GM21381 (cell line): ENCODE measurements around the gene XPNPEP2.

Experiments used
- ATAC-seq: cut with Tn5 transposase; IDR thresholded peaks from one replicate; pipeline ENCODE4 v1.9.1; 2021; ENCODE audit warnings: mild to moderate bottlenecking, moderate library complexity; ENCODE audit not compliant: unreplicated experiment

Gene XPNPEP2

DNA sequence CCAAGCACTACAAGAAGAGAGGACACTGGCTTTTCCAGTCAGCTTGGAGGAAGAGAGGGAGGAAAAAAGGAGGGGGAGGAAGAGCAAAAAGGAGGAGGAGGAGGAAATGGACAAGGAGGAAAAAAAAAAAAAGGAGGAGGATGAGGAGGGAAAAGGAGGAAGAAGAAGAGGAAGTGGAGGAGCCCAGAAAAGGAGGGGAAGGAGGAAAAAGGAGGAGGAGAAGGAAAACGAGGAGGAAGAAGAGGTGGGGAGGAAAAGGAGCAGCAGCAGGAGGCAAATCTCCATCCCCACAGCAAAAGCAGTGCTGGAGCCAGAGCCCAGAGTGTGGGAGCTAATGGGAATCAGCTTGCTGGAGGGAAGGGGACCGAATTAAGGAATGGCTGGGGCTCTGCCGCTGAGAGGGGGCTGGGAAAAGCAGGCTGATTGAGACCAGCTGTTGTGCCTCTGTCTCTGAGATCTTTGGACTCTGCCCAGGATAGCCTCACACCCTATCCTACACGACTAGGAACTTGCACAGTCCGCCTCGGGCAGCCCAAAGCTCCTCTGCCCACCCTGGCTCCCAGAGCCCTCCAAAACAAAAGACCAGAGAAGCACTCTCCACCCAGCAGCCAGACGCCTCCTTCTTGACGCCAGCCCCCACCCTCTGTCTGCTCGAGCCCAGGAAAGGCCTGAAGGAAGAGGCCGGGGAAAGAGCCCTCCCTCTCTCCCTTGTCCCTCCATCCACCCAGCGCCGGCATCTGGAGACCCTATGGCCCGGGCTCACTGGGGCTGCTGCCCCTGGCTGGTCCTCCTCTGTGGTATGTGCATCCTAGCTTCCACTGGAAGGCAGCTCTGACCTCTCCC, at the start of gene XPNPEP2:
TSS of gene XPNPEP2 (plus strand) at position 514 of the 843 bp plus-strand sequence. CDS start at position 749, 235 bp downstream.
- ATAC-seq: no peak

DNA sequence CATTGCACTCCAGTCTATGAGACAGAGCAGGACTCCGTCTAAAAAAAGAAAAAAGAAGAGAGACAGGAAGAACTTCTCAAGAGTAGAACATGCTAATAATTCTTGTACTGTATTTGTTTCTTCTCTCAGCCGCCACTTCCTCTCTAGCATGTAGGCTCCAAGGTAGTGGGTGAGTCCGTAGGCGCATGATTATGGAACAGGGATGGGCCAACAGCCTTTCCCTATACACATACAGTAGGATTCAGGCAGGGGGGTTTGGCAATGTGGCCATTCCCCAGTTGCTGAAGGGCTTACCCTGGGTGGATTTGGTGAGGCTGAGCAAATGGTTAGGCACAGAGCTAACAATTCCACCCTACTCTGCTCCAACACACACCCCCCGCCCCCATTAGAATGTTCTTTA, 49.0 kb upstream of the XPNPEP2 start:
- no peak for ATAC-seq

DNA sequence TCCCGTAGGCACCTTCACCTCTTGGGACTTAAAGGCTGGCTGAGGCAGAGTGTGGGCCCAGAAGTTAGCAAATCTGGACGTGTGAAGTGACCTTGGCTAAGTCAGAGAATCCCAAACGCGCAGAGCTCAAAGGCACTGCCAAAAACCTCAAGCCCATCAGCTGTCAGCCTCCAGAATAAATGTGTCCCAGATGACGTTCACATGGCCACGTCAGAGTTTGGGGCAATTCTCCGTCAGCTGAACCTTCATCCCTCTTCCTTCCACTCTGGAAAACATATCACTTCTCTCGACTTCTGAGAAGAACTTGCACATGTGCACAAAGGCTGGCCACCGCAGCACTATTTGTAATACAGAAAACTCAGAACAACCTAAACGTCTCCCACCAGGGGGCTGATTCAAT, 48.3 kb upstream of the XPNPEP2 start:
- no peak for ATAC-seq

DNA sequence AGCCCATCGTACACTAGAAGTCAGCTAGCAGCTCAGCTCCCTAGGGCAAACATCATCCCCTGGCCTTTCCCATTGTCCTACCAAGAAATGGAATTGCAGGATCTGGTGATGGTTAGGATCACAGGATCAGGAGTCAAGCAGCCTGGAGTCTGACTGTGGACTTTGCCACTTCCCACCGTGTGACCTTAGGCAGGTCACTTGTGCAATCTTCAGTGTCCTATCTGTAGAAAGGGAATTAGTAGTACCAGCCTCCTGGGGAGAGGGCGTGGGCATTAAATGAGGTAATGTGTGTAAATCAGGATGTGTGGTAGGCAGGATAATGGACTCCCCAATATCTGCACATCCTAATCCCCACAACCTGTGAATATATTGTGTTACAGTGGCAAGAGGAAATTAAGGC, 45.4 kb upstream of the XPNPEP2 start:
- no peak for ATAC-seq

- no peak for ATAC-seq
These were observed 44.0 kb upstream of the XPNPEP2 start for GRCh38 chrX:129694805-129695204.

DNA sequence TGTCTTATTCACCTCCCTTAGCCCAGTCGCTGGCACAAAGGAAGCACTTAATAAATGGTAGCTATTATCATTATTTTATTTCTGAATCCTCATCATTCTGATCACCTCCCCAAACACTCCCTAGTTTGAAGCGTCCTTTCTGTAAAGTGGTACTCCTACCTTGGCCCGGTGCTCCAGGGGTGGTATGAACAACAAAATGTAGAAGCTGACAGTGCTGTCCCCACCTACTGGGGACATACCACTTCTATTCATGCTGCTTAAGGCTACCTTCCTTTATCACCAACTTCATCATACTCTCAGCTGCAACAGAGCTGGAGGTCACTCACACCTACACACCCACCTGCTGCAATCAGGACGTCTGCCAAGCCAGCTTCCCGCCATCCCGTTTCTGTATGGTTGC, 43.2 kb upstream of the XPNPEP2 start:
- no peak for ATAC-seq

GRCh38 chrX:129695937-129696336, 42.8 kb upstream of the XPNPEP2 start:
- ATAC-seq: no peak

DNA sequence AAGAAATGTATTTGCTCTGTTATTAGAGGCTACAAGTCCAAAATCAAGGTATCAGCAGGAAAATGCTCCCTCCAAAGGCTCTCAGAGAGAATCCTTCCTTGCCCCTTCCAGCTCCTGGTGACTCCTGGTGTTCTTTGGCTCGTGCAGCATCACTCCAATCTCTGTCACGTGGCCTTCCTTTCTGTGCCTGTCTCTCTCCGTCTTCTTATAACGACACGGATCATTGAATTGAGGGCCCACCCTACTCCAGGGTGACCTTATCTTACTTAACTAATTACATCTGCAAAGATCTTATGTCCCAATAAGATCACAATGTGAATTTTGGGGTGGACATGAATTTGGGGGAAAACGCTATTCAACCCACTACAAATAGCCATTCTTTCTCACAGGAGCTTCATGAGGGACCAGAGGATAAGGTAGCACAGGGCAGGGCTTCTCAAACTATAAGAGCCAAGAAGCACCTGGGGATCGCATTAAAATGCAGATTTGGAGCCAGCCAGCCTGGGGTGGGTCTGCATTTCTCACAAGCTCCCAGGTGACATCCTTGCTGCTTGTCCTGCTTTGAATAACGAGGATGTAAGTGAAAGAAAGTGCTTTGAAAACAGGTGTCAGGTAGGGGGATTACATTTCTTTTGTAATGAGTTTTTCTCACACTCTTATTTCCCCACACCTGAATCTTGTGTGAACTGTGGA, 42.2 kb upstream of the XPNPEP2 start:
- no peak for ATAC-seq

- no peak for ATAC-seq
These were observed 41.5 kb upstream of the XPNPEP2 start for GRCh38 chrX:129697204-129697829.

- ATAC-seq: no peak
These were observed 40.6 kb upstream of the XPNPEP2 start for GRCh38 chrX:129698150-129698549.

DNA sequence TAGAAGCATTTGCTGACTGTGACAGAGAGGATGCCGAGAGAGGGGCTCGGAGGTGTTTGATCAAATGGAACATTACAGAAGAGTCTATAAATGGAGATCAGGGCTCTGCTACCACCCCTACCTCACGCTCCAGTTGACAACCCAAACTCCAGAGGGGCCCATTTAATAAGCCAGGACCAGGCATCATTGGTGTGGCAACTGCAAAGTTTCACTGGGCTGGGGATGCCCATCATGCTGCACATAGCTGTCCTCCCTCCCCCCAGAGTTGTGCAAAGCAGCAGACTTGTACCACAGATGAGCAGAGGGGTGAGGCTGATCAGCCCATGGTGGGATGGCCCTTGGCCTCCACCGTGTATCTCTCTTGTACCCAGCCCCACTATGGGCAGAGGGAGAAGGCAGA, 38.2 kb upstream of the XPNPEP2 start:
- no peak for ATAC-seq

GRCh38 chrX:129701624-129702069, 37.1 kb upstream of the XPNPEP2 start:
- ATAC-seq: no peak

GRCh38 chrX:129704491-129704890, 34.3 kb upstream of the XPNPEP2 start:
- no peak for ATAC-seq

DNA sequence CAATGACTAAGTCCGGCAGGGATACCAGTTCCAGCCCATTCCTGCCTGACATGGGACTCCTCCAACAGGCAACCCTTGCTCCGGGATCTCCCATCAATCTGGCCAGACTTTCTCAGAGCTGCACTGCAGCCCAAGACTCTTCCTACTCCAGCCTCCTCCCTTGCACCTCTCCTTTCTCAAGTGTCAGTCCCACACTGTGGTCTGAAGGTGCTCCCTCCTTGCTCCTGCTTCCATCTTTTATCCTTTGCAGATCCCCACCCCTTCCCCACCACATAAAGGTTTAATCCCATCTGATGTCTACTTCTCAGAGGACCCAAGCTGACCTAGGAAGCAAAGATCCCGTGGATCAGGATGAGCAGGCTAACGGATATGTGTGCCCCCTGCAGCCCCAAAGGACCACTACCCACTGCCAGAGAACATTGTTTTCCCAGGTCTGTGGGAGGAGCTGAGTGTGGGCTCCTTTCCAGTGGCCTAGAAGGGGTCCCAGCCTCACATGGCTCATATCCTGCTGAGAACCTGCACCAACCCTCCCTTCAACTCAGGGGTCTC, 33.3 kb upstream of the XPNPEP2 start:
- ATAC-seq: no peak

DNA sequence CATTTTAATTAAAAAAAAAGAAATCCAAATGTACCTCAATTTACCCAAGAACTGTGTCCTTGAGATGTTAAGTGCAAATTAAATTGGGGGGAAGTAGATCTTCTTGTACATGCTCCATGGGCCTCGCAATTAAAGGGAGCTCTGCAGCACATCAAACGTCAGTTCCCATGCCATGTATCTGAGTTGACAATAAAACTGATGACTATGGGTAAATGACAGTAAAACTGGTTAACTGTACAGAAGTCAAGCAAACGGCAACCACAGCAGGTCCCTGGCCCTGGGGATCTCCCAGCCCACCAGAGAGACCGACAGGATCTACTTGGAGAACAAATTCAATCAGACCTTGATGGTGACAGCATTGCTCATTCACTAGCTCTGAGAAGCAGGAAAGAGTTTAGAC, 32.8 kb upstream of the XPNPEP2 start:
- no peak for ATAC-seq

- ATAC-seq: no peak
These were observed 32.2 kb upstream of the XPNPEP2 start for GRCh38 chrX:129706400-129707072.

- no peak for ATAC-seq
These were observed 24.2 kb upstream of the XPNPEP2 start for GRCh38 chrX:129714581-129714980.

DNA sequence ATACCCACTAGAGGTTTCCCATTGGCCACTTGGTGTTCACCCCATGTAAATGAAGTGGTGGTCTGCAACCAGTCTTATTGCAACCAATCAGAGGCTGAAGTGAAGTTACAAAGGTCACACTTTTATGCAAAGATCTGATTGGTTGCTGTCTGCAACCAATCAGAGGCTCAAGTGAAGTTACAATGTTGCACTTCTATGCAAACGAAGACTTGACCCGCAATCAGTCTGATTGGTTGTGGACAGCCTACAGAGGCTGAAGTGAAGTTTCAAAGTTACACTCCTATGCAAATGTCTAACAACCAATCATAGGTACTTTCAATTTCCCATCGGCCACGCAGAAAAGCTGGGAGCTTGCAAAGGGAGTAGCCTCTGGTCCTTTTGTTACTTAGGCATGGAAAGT, 22.3 kb upstream of the XPNPEP2 start:
- no peak for ATAC-seq

GRCh38 chrX:129717892-129718291, 20.9 kb upstream of the XPNPEP2 start:
- no peak for ATAC-seq

GRCh38 chrX:129718676-129719075, 20.1 kb upstream of the XPNPEP2 start:
- ATAC-seq: no peak

DNA sequence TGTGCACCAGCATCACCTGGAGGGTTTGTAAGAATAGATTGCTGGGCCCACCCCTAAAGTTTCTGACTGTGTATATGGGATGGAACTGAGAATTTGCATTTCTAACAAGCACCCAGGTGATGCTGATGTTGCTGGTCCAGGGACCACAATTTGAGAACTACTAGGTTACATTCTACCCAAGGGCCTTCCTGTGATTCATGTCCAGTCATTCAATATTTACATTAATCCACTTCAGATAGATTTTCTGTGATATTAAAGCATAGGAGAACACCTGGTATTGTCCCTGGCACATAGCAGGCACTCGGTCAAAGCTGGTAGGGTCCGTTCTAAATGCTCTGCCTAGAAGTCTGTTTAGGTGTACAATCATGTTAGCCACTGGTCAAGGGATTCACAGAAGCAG, 19.5 kb upstream of the XPNPEP2 start:
- ATAC-seq: no peak
